ENCODE measurements around the gene METTL24.

Gene METTL24

GRCh38 chr6:110295451-110296165 is 62.5 kb downstream of the METTL24 start:
- no peak for ATAC-seq

GRCh38 chr6:110287462-110288341 is 70.4 kb downstream of the METTL24 start:
- TF ChIP-seq SNAI2 (CRISPR knock-in tag; IDR thresholded peaks at IDR 0.05): no peak
- TF ChIP-seq PPARA (CRISPR knock-in tag; IDR thresholded peaks at IDR 0.05; ENCODE audit: borderline replicate concordance): no peak
- no peak for TF ChIP-seq OSR1 (CRISPR knock-in tag; IDR thresholded peaks at IDR 0.05)
- TF ChIP-seq ESRRG (CRISPR knock-in tag; IDR thresholded peaks at IDR 0.05): no peak
- no peak for TF ChIP-seq ISL1 (CRISPR knock-in tag; IDR thresholded peaks at IDR 0.05)
- no peak for TF ChIP-seq CSRNP3 (CRISPR knock-in tag; IDR thresholded peaks at IDR 0.05)
- no peak for TF ChIP-seq GLIS3 (CRISPR knock-in tag; IDR thresholded peaks at IDR 0.05)
- TF ChIP-seq TOX (CRISPR knock-in tag; IDR thresholded peaks at IDR 0.05; ENCODE audit: borderline replicate concordance): no peak
- TF ChIP-seq ZNF8 (CRISPR knock-in tag; IDR thresholded peaks at IDR 0.05): no peak
- TF ChIP-seq ZNF70 (CRISPR knock-in tag; IDR thresholded peaks at IDR 0.05): no peak
- ATAC-seq: no peak

More at GRCh38 chr6:110295451-110296165, 62.5 kb downstream of the METTL24 start:
- TF ChIP-seq ZC3H10 (CRISPR knock-in tag; IDR thresholded peaks at IDR 0.05): no peak
- no peak for TF ChIP-seq GLIS3 (CRISPR knock-in tag; IDR thresholded peaks at IDR 0.05)
- no peak for TF ChIP-seq PPARA (CRISPR knock-in tag; IDR thresholded peaks at IDR 0.05; ENCODE audit: borderline replicate concordance)
- no peak for TF ChIP-seq POU6F1 (CRISPR knock-in tag; IDR thresholded peaks at IDR 0.05; ENCODE audit: borderline replicate concordance, low read depth)
- TF ChIP-seq ARNTL (CRISPR knock-in tag; IDR thresholded peaks at IDR 0.05; ENCODE audit: borderline replicate concordance, low read depth): no peak
- no peak for TF ChIP-seq ISL1 (CRISPR knock-in tag; IDR thresholded peaks at IDR 0.05)
- TF ChIP-seq PATZ1 (CRISPR knock-in tag; IDR thresholded peaks at IDR 0.05; ENCODE audit: borderline replicate concordance): no peak
- TF ChIP-seq TOX (CRISPR knock-in tag; IDR thresholded peaks at IDR 0.05; ENCODE audit: borderline replicate concordance): no peak

GRCh38 chr6:110285306-110286060 is 72.7 kb downstream of the METTL24 start:
- no peak; the same call in 2 of the 3 replicates for ATAC-seq
- TF ChIP-seq CSRNP3 (CRISPR knock-in tag; IDR thresholded peaks at IDR 0.05): no peak
- TF ChIP-seq GLIS3 (CRISPR knock-in tag; IDR thresholded peaks at IDR 0.05): no peak
- no peak for TF ChIP-seq TSHZ2 (CRISPR knock-in tag; IDR thresholded peaks at IDR 0.05)
- no peak for TF ChIP-seq TOX (CRISPR knock-in tag; IDR thresholded peaks at IDR 0.05; ENCODE audit: borderline replicate concordance)
- TF ChIP-seq ESRRG (CRISPR knock-in tag; IDR thresholded peaks at IDR 0.05): no peak
- no peak for TF ChIP-seq RARB (CRISPR knock-in tag; IDR thresholded peaks at IDR 0.05)
- TF ChIP-seq BACH2 (CRISPR knock-in tag; IDR thresholded peaks at IDR 0.05; ENCODE audit: borderline replicate concordance): no peak
- no peak for TF ChIP-seq CSDC2 (CRISPR knock-in tag; IDR thresholded peaks at IDR 0.05)
- TF ChIP-seq PATZ1 (CRISPR knock-in tag; IDR thresholded peaks at IDR 0.05; ENCODE audit: borderline replicate concordance): no peak
- no peak for TF ChIP-seq OSR1 (CRISPR knock-in tag; IDR thresholded peaks at IDR 0.05)
- no peak for TF ChIP-seq ZNF565 (CRISPR knock-in tag; conservative IDR thresholded peaks at IDR 0.05; ENCODE audit: low read depth)
- TF ChIP-seq PPARA (CRISPR knock-in tag; IDR thresholded peaks at IDR 0.05; ENCODE audit: borderline replicate concordance): no peak
- TF ChIP-seq CREB5 (CRISPR knock-in tag; IDR thresholded peaks at IDR 0.05; ENCODE audit: low read depth): no peak
- TF ChIP-seq TCF4 (CRISPR knock-in tag; IDR thresholded peaks at IDR 0.05; ENCODE audit: borderline replicate concordance): no peak

Measured in SK-N-SH treated with all-trans-retinoic acid at 6 μM for 48 hours (cell line).